Brain microvascular endothelial cell (primary cell): Measurements from ENCODE around the gene TBCB.

Experiments
- DNase-seq: peaks from one replicate; pipeline ENCODE4 v3.0.0-alpha.2; 2020
- H3K27ac ChIP-seq: fragments of 250-450 bp; sonication (Bioruptor Pico); 2 replicates; pipeline ENCODE4 v1.5.1; 2020; ENCODE audit warnings: mild to moderate bottlenecking, moderate library complexity
- H3K27me3 ChIP-seq: fragments of 250-450 bp; sonication (Bioruptor Pico); replicated peaks from 2 replicates; pipeline ENCODE4 v1.5.1; 2020; ENCODE audit warnings: mild to moderate bottlenecking
- H3K36me3 ChIP-seq: fragments of 250-450 bp; sonication (Bioruptor Pico); replicated peaks from 2 replicates; pipeline ENCODE4 v1.5.1; 2020; ENCODE audit warnings: mild to moderate bottlenecking
- H3K4me3 ChIP-seq: 2 replicates; pipeline ENCODE4 v1.5.1; 2011; ENCODE audit warnings: low read depth, mild to moderate bottlenecking, control low read depth, low read length, moderate library complexity
- in situ Hi-C: cut with HindIII; loops from 2 replicates; pipeline ENCODE4 v1.10.0; 2017; ENCODE audit warnings: low sequenced_read_pairs, low pct_ligation_motif_present
- TF ChIP-seq, protein P1 (sequence below): IDR thresholded peaks from 2 replicates; pipeline ENCODE4 v1.5.1; 2011; ENCODE audit warnings: low read depth, mild to moderate bottlenecking, moderate library complexity, low read length, control low read depth, inconsistent platforms; ENCODE audit errors: missing control alignments

Gene TBCB

DNA sequence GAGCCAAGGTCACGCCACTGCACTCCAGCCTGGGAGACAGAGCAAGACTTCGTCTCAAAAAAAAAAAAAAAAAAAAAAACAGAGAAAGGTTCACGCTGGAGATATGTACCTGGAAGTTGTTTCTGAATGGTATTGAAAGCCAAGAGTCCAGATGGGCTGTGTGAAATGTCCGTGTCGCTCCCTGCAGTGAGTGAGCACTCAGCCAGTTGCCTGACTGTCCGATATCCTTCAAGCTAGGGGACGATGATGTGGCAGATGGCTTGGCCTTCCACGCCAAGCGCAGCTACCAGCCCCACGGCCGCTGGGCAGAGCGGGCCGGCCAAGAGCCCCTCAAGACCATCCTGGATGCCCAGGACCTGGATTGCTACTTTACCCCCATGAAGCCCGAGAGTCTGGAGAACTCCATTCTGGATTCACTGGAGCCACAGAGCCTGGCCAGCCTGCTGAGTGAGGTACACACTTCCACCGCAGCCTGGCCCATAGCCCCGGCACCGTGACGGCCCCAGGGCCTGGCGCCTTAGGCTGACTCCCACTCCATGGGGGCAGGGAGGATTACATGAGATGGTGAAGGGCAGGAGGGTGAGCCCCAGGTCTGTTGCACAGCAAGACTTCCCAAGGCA lies 16.0 kb upstream of the TBCB start:
- no peak overlapping the region for H3K27ac ChIP-seq
- in situ Hi-C loops = no loop called here
- TF ChIP-seq, protein P1, sequence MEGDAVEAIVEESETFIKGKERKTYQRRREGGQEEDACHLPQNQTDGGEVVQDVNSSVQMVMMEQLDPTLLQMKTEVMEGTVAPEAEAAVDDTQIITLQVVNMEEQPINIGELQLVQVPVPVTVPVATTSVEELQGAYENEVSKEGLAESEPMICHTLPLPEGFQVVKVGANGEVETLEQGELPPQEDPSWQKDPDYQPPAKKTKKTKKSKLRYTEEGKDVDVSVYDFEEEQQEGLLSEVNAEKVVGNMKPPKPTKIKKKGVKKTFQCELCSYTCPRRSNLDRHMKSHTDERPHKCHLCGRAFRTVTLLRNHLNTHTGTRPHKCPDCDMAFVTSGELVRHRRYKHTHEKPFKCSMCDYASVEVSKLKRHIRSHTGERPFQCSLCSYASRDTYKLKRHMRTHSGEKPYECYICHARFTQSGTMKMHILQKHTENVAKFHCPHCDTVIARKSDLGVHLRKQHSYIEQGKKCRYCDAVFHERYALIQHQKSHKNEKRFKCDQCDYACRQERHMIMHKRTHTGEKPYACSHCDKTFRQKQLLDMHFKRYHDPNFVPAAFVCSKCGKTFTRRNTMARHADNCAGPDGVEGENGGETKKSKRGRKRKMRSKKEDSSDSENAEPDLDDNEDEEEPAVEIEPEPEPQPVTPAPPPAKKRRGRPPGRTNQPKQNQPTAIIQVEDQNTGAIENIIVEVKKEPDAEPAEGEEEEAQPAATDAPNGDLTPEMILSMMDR = no peak
- H3K27me3 ChIP-seq = no peaks in the 10 kb centered on the region
- DNase-seq = no peak
- H3K36me3 ChIP-seq = no peaks in the 10 kb centered on the region
- no peak overlapping the region for H3K4me3 ChIP-seq

DNA sequence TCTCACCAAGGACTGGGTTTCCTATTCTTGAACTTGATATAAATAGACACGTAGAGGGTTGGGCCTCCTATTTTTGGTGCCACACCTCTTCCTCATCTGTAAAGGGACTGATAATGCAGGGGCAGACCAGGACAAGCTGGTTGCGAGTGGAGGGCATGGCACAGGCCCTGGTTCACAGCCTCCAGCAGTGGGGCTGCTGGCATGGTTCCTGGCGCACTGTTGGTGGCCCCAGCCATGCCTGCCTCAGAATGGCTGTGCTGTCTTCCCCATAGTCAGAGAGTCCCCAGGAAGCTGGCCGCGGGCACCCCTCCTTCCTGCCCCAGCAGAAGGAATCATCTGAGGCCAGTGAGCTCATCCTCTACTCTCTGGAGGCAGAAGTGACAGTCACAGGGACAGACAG lies 14.8 kb upstream of the TBCB start:
- Histone ChIP-seq H3K36me3 (no peaks in the 10 kb centered on the region), H3K4me3 (no peak overlapping the region), H3K27ac (no peak overlapping the region), H3K27me3 (no peaks in the 10 kb centered on the region)
- TF ChIP-seq, protein P1 = no peak
- DNase-seq = no peak
- in situ Hi-C loops = no loop called here

DNA sequence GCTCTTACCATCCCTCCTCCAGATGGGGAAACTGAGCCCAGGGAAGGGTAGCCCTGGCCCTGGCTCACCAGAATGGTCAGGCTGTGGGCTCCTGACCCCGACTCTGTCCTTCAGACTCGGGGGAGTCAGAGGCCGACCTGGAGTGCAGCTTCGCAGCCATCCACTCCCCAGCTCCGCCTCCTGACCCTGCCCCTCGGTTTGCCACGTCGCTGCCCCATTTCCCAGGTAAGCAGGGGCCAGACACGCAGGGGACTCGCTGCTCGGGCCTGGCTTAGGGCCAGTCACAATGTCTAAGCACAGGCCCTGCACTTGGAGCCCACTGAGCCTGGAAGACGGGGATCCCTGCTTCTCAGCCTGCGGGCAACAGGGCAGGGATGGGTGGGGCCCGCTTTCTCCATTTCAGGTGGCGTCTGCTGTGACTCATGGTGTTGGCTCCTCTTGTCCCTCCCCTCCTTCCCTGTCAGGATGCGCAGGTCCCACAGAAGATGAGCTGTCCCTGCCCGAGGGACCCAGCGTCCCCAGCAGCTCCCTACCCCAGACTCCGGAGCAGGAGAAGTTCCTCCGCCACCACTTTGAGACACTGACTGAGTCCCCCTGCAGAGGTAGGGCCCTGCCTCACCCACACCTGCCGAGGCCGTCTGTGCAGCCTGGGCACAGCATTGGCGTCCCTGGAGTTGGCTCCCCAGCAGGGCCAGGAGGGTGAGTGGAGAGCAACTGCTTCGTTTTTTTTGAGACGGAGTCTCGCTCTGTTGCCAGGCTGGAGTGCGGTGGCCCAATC lies 13.5 kb upstream of the TBCB start:
- no peak overlapping the region for H3K4me3 ChIP-seq
- H3K36me3 ChIP-seq = no peaks in the 10 kb centered on the region
- H3K27ac ChIP-seq = no peak overlapping the region
- TF ChIP-seq, protein P1 = no peak
- in situ Hi-C loops = no loop called here
- no peaks in the 10 kb centered on the region for H3K27me3 ChIP-seq
- no peak for DNase-seq

DNA sequence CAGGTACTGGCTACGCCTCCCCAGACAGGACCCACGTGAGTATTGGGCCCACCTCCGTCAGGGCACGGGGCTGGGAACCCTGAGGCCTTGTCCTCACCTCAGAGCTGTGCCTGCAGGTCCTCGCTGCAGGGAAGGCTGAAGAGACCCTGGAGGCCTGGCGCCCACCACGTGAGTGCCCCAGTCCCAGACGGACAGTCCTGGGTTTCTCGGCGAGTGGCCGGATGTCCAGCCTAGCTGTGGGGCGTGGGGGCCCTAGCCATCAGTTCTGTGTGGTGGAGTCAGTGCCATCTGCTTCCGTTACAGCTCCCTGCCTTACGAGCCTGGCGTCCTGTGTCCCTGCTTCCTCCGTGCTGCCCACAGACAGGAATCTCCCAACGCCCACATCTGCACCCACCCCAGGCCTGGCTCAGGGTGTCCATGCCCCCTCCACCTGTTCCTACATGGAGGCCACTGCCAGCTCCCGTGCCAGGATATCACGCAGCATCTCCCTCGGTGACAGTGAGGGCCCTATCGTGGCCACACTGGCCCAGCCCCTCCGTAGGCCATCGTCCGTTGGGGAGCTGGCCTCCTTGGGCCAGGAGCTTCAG lies 12.1 kb upstream of the TBCB start:
- DNase-seq = no peak
- Histone ChIP-seq H3K27ac (no peak overlapping the region), H3K4me3 (no peak overlapping the region), H3K27me3 (no peaks in the 10 kb centered on the region), H3K36me3 (no peaks in the 10 kb centered on the region)
- TF ChIP-seq, protein P1 = no peak
- in situ Hi-C loops = no loop called here

DNA sequence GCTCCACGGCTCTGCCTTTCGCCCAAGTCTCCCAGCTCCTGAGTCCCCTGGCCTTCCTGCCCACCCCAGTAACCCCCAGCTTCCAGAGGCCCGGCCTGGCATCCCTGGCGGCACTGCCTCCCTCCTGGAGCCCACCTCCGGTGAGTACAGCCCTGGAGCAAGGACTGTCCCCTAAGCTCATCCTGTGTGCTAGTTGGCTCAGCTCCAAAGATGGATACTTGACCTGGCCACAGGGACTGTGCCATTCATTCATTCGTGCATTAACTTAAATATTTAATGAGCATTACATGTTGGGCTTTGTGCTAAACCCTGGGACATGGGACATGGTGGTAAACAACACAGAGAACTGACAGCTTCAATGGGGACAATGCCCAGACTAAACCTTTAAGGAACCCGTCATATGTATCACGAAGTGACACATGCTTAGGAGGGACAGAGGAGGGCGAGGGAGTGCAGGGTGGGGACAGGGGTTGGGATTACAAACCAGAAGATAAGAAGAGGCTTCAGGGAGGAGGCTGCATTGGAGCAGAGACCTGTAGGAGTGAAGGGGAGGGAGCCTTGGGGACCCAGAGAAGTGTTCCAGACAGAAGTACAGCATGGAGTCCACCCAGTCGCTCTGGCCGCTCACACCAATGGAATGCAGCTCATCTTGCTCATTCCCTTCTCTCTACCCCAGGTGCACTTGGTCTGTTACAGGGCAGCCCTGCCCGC lies 11.3 kb upstream of the TBCB start:
- in situ Hi-C loops = no loop called here
- Histone ChIP-seq H3K27me3 (no peaks in the 10 kb centered on the region), H3K36me3 (no peaks in the 10 kb centered on the region), H3K27ac (no peak overlapping the region), H3K4me3 (no peak overlapping the region)
- TF ChIP-seq, protein P1 = no peak
- no peak for DNase-seq
